H7 (cell line): ENCODE measurements around the gene APOC3. TPM values are rescaled to one million over a fixed set of nuclear protein-coding genes. Genes with fewer than 3 reads are reported as not detected.

ENCODE experiments used
- DNase-seq: peaks from one replicate; pipeline ENCODE4 v3.0.0; 2012
- H3K27me3 ChIP-seq: 2 replicates; pipeline ENCODE4 v1.6.0; 2011; ENCODE audit warnings: mild to moderate bottlenecking, low read length; ENCODE audit not compliant: control insufficient read depth, insufficient read depth
- H3K36me3 ChIP-seq: replicated peaks from 2 replicates; pipeline ENCODE4 v1.5.1; 2011; ENCODE audit warnings: low read length; ENCODE audit not compliant: control insufficient read depth, insufficient read depth
- H3K4me3 ChIP-seq: 2 replicates; pipeline ENCODE4 v1.5.1; 2011; ENCODE audit warnings: low read depth, mild to moderate bottlenecking, control low read depth, low read length, moderate library complexity; ENCODE audit not compliant: insufficient read depth
- total RNA-seq: library from RNA; depleted of rRNA; stranded (reverse); fragments of >200 nt; shearing (Covaris generic); gene quantifications from 2 replicates; pipeline ENCODE4 v1.2.3, GENCODE V29; 2014; rRNA removed

The APOC3 gene
- total RNA-seq, 1 experiment from 2014 or later = not detected

DNA sequence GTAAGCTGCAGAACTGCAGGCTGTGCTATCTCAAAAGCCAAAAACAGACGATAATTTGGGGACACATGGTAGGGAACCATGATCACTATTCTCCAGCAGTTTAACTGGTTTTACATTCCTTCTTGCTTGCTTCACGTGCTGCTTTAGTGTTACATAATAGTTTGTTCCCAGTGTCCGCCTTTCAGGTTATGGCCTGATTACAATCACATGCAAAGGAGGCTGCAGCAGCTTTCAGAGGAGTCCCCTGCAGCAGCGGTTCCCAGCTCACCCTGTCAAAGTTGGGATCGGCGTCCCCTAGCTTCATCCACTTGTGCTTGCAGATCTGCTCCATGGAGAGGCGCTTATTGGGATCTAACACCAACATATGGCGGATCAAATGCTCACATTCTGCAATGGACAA lies 46.9 kb downstream of the APOC3 start:
- Histone ChIP-seq H3K36me3 (peaks cover 7% of the 10 kb centered on the region), H3K4me3 (no peak overlapping the region), H3K27me3 (no peaks in the 10 kb centered on the region)
- no peak for DNase-seq

DNA sequence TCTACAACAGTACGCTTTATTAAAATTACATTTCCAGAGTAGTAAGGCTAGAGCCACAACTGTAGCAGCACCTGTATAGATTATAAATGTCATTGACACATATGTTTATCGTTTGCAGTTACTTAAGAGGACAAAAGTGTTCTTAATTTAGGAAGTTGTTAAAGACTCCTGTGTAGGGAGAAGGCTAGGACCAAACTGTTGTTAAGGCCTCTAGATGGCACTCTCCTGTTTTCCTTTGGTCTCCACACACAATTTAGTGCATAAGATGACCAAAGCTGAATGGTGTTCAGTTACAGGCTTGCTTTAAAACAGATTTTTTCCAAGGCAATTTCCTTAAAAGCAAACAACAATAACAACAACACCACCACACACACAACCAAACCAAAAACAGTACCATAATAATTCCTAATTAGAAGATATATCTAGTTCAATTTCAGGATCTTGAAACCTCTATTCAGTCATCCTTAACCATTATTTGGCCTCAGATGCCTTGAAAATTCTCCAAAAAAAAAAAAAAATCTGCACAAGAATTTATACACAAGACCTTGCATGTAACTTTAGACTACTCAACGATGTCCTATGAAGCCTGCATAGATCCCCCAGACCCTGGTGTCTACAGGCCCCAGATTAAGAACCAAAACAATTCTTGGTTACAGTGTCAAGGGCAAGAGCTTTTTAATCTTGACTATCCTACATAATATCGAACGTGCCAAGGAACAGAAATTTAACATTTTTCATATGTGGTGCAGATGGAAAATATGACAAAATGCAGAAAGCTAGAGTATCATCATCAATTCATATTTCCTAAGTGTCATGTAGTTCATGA lies 50.3 kb downstream of the APOC3 start:
- Histone ChIP-seq H3K36me3 (peaks cover 2% of the 10 kb centered on the region), H3K27me3 (no peaks in the 10 kb centered on the region), H3K4me3 (no peak overlapping the region)
- DNase-seq = peak; percentile 56

DNA sequence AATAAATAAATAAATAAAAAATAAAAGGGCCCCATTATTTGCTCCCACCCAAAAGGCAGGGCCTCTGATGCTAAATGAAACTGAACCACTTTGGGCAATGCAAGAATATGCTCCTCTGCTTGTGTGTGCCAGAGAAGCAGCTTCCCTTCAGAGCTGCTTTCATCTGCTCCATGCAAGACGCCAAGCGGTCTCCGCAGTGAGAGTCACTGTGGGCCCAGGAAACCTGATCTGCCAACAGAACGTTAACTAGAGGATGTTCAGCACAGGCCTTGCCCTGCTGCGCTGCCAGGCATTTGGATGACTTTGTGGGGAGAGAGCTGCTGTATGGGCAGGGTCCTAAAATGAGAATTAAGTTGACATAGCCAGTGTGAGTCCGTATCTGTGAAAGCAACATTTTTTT lies 51.4 kb downstream of the APOC3 start:
- no peak for DNase-seq

DNA sequence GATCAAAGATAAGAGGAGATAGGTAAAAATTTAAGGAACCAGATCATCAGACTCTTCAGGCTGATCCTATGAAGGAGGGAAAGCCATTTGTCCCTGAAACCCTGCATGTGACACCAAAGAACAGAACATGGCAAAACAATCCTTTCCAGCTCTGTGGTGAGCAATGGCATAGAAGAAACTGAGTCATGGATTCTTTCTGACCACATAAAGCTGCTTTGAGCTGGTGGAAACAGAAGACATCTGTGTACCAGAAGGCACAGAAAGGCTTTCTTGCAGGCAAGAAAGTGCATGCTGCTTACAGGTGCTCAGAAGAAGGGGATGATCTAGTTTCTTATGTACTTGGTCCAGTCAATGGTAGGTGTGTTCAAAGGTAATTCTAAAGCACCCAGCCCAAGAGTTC lies 52.7 kb downstream of the APOC3 start:
- no peak for DNase-seq
- Histone ChIP-seq H3K27me3 (no peaks in the 10 kb centered on the region), H3K36me3 (no peaks in the 10 kb centered on the region; the same call in 1 of the 2 replicates), H3K4me3 (no peak overlapping the region)

More for the DNA sequence above, 51.4 kb downstream of the APOC3 start:
- Histone ChIP-seq H3K36me3 (no peaks in the 10 kb centered on the region; the same call in 1 of the 2 replicates), H3K27me3 (no peaks in the 10 kb centered on the region), H3K4me3 (no peak overlapping the region)

Other genes with a start within 250 kb of the APOC3 start
- gene BUD13, start 56.9 kb upstream of the APOC3 start, total RNA-seq = 31.1 and 33.2 TPM in 2 replicates
- gene ZPR1, start 41.9 kb upstream of the APOC3 start, total RNA-seq = 66.3 and 75.0 TPM in 2 replicates
- 0.07 and 0.11 TPM in 2 replicates for gene APOA5, start 38.0 kb upstream of the APOC3 start, total RNA-seq
- gene APOA4, start 6.6 kb upstream of the APOC3 start, total RNA-seq = not detected in 2 replicates
- 2.4 and 12.8 TPM in 2 replicates for gene APOA1, start 7.7 kb downstream of the APOC3 start, total RNA-seq